ENCODE measurements around the gene ROCK2. TPM values are rescaled to one million over a fixed set of nuclear protein-coding genes. Genes with fewer than 3 reads are reported as not detected.

Gene ROCK2
- total RNA-seq, 1 experiment from 2014 or later: 21.8 TPM

DNA sequence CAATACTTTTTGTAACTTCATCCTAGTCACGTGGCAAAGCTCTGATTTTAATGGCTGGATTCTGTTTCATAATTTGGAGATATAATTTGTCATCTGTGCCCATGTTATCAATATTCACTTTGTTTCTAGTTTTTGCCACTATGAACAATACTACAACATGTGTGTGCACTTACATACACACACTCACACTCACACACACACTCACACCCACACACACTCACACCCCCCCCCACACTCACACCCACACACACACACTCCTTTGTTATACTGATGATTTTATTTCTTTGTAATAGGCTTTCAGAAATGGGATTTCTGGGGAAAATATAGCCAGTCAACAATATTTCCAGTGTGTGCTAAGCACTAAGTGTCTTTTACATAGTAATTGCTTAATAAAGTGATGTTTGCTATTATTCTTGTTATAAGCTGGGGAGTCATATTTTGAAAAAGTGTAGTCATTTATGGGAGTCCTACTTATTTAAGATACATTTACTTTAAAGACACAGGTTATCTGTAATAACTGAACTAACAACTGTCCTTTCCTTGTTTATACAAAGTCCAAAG lies 22.8 kb upstream of the ROCK2 start:
- no peak for DNase-seq (ENCODE audit: low read depth)

DNA sequence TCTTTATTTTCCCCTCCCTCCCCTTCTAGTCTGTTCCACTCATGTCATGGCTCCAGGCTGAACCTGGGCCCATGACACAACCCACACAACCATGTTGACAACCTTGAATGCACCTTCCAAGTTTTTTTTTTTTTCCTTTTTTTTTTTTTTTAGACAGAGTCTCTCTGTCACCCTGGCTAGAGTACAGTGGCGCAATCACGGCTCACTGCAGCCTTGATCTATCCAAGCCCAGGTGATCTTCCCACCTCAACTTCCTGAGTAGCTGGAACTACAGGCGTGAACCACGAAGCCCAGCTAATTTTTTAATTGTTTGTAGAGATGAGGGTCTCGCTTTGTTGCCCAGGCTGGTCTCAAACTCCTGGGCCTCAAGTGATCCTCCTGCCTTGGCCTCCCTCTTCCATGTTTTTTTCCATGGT lies 21.9 kb upstream of the ROCK2 start:
- no peak for DNase-seq (ENCODE audit: low read depth)

DNA sequence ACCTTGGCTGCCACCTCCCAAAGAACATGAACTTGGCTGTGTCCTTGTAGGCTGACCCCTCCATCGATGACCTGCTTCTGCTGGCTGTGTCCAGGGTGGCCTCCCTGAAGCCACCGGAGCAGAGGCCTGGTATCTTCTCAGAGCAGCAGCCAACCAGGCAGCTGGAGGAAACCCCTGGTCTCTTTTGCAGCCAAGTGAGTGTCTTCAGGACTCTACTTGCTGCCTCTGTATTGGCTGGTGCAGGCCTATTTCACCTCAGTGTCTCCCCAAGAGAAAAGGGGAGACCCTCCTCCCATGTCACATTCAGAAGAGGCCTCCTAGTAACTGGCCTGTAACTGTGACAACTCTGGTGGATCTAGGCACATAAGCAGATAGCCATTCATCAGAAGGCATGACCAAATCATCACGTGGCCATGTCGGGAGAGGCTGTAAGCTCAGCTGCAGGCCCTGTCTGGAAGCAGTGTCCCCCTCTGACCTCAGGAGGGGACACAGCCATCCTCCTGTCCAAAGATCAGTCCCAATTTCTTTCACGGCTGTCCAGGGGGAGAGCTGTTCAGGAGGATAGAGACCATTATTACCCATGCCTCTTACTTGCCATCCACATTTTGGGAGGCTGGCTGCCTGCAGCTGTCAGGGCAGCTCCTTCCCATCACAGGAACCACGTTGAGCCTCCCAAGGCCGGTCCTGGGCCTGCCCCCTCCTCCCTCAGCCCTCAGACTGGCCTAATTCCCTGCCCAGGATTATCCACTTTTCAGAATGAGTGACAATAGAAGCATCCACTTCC lies 20.9 kb upstream of the ROCK2 start:
- DNase-seq (ENCODE audit: low read depth): no peak

DNA sequence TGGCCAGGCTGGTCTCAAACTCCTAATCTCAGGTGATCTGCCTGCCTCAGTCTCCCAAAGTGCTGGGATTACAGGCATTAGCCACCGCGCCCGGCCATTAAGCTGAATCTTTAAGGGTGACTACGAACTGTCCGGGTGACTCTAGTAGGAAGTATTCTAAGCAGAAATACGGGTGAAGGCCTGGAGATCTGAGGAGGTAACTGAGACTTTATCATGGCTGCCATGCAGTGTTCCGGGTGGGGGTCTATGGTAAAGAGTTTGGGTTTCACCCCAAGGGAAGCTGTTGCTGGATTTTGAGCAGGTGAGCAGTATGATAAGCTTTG lies 20.1 kb upstream of the ROCK2 start:
- no peak for DNase-seq (ENCODE audit: low read depth)

DNA sequence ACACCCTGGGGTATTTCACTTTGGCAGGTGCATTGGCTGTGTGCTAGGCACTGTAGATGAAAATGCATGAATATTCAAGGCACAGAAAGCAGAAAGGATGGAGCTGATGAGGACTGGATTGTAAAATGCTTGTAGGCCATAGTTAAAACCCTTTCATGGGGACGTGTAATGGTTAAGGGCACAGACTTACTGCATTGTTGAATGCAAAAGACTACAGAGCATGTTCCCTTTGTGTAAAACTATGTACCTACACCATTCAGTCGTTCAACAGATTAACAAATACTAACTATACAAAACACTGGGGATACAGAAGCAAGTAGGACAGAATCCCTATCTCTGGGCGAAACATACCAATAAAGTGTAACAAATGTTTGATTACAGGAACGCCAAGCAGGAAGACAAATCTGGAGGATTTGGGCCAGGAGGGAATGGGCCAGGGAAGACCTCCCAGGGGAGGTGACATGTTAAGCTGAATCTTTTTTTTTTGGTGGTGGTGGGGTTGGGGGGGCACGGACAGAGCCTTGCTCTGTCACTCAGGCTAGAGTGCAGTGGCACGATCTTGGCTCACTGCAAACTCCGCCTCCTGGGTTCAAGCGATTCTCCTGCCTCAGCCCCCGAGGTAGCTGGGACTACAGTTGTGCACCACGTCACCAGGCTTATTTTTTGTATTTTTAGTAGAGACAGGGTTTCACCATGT lies 19.6 kb upstream of the ROCK2 start:
- DNase-seq (ENCODE audit: low read depth): no peak

GRCh38 chr2:11359865-11360264 lies 15.4 kb upstream of the ROCK2 start:
- DNase-seq (ENCODE audit: low read depth): no peak

DNA sequence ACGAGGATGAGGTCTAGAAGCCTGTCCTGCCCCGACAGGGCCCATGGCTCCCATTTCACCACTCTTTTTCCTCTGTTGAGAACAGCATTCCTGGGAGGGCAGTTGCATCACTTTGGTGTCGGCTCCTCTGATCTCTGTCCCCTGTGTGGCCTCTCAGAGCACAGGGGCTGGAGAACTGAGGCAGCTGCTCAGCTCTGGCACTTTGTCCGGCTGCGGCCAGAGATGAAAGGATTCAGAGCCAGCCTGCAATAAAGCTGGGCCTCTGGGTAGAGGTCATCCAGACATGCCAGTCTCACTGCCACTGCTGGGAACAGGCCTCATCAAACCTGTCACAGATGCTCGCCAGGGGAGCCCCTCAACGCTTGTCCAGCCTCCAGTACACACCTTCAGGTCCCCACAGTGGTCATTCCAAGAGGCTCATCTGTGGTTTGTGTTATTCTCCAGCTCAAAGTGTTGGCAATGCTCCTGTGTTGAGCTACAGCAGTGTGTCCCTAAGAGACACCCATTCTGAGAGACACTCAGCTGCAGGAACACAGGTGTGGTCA lies 13.1 kb upstream of the ROCK2 start:
- no peak for DNase-seq (ENCODE audit: low read depth)

DNA sequence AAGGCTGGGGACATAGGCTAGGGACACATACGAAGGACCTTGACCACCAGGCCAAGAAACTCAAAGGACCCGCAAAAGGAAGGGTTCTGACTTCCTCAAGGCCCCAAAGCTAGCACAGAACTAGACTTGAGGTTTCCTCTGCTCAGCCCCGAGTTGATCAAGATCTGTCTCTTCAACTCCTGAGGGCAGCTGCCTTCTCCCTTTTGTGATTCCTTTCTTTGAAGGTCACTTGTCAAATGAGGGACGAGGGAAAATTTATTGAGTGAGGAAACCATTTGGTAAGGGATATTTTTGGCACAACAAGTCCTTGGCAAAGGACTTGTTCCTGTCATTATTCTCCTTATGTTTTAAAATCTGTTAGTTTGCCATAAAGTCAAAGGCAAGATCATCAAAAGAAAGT lies 12.3 kb upstream of the ROCK2 start:
- DNase-seq (ENCODE audit: low read depth): no peak

DNA sequence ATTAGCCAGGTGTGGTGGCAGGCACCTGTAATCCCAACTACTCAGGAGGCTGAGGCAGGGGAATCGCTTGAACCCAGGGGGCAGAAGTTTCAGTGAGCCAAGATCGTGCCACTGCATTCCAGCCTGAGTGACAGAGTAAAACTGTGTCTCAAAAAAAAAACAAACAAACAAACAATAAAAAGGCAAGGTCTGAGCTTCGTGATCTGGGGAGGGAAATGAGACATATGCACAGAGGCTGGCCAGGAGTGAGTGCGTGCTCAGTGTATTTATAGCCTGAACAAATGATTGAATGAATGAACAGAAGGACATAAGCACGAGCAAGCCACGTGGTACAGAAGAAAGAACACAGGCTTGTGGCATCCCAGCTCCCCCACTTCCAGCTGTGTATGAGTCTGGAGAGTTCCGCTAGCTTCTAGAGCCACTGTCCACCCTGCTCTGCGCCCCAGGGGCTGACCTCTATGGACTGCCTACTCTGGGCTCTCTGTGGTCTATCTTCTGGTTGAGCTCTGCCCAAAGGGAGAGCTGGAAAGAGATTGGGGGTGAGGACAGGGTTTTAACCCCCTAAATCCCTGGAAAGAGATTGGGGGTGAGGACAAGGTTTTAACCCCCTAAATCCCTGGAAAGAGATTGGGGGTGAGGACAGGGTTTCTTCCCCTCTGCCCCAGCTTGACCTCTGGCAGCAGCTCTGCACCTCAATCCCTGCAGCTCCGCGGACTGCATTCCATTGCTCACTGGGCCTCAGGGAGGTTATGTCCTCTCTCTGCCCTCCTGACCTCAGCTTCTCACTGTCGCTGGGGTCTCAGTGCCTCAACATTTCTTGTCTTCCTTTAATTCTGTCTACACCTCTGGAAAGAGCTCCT lies 11.0 kb upstream of the ROCK2 start:
- no peak for DNase-seq (ENCODE audit: low read depth)

- no peak for DNase-seq (ENCODE audit: low read depth)
Measured at GRCh38 chr2:11354363-11355154, 10.1 kb upstream of the ROCK2 start.

- DNase-seq (ENCODE audit: low read depth): no peak
Measured at GRCh38 chr2:11352781-11353537, 8.5 kb upstream of the ROCK2 start.

- no peak for DNase-seq (ENCODE audit: low read depth)
Measured at GRCh38 chr2:11348209-11348749, 3.8 kb upstream of the ROCK2 start.

- no peak for DNase-seq (ENCODE audit: low read depth)
Measured at GRCh38 chr2:11347403-11347959, 3.0 kb upstream of the ROCK2 start.

GRCh38 chr2:11346023-11346482 lies 1.6 kb upstream of the ROCK2 start:
- no peak for DNase-seq (ENCODE audit: low read depth)

GRCh38 chr2:11344956-11345677 lies 681 bp upstream of the ROCK2 start:
- DNase-seq (ENCODE audit: low read depth): peak; percentile 87

DNA sequence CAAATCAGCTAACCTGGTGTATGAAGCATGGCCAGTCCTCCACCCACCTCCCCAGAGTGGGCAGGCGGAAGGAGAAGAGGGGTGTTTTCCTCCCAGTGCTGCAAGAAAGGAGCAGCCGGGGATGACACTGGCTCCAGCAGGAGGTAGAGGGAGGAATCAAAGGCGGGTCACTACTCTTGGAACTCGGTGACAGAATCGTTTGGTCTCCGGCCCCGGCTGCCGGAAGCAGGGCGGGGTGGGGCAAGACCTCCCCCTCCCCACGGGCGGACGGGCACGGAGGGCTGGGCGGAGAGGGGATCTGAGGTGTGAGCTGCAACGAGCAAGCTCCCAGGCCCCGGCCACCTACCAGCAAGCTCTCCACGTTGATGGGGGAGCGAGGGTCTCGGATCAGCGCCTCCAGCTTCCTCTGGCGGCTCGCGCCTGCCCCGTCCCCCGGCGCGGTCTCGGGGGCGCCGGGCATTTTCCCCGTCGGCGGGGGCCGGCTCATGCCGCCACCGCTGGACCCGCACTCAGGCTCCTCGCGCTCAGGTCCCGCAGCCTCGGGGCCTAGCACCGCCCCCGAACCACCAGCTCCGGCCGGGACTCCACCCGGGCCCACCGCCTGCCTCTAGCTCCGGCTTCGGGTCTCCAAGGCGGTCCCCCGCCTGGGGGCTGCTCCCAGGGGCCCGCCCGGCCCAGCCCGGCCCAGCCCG lies 640 bp downstream of the ROCK2 start:
- peak; percentile 65 for DNase-seq (ENCODE audit: low read depth)

DNA sequence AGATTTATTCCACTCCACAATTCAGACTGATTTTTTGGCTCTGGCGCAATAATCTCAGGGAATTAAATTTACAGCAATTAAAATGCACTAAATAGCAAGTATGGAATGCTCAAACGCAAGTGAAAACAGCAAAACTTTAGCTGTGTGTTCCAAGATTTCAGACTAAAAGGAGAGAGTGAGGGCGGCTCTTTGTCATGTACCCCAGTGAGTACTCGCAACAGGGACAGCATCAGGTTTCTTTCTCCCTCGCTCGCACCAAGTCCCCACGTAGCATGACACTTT lies 1.1 kb downstream of the ROCK2 start:
- DNase-seq (ENCODE audit: low read depth): no peak

DNA sequence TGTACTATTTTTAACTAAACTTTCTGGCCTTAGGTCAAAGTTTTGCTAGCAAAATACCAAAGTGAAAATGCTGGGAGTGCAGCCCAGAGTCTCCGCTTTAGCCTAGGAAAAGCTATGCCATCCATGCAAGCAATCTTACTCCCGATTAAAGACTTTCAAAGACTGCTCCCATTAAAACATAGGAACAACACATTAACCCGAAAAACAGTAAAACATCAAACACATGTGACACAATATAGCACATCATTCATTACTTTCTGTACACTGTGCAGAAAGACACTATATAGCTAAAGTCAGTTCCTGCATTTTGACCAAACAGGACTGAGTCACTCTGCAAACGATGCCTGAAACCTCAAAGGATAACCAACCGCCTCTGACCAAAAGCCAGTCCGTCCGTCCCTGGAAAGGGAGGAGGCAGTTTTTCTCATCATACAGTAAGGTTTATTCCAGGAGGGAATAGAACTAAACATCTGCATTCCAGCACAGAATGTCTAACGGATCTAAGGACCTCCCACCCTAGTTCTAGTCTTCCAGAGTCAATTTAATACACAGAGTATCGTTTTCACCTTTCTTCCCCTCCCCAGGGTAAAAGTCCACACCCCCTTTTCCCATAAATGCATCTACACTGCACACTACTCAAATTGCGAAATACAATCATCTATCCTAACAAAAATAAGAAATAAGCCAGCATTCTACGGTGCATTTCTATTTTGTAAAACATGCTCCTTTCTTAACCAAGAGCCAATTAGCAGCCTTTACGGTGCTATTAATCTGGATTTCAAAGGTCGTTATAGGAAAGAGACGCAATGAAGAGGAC lies 1.7 kb downstream of the ROCK2 start:
- peak; percentile 81 for DNase-seq (ENCODE audit: low read depth)

Measured in M059J (cell line).